ENCODE data around the gene RUFY3. TPM values are rescaled to one million over a fixed set of nuclear protein-coding genes. Genes with fewer than 3 reads are reported as not detected.

The RUFY3 gene
- total and polyA plus RNA-seq, 2 of the 13 experiments (the other 11 are each of a cell fraction or from before 2014, with no cell fraction given) = 17.9 to 25.3 TPM

DNA sequence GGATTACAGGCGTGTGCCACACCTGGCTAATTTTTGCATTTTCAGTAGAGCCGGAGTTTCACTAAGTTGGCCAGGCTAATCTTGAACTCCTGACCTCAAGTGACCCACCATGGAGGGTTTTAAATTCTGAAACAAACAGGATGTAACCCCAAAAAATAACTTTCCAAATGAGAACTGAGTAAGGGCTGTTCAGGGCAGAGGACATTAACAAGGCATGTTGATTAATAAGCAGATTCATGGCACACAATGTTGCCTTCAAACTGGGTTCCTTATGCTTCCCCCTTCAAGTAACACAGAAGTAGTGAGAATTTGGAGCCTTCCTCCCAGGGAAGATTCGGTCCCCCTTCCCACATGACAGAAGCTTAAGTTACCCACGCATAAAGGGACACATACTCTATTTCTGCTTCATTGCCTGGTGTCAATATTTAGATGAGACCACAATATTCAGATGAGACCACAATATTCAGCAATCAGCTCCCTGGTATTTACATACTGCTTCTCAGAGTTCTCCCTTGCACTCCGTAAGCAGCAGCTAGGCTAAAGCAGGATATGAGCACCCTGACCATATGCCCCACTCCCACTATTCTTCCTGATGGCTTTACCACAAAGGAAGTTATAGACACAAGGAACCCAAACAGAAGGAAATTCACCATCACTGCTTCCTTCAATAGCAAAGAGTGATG, 96.5 kb downstream of the RUFY3 start:
- in situ Hi-C loops (cut with HindIII; ENCODE audit: extremely low pct_ligation_motif_present, low pct_unique_long_range_greater_than_20kb) = no loop called here
- POLR2A ChIA-PET = interaction anchor here (0.6 kb wide), 1 partner anchor 36 kb away, joined by 3 read pairs; no protein-coding TSS in a partner anchor

GRCh38 chr4:70818921-70819320, 97.2 kb downstream of the RUFY3 start:
- no peak overlapping the region for H3K4me2 ChIP-seq (ENCODE audit: low read depth, low read length)
- no peak overlapping the region for H2AFZ ChIP-seq (ENCODE audit: low read length)
- no peaks in the 10 kb centered on the region for H3K4me1 ChIP-seq (ENCODE audit: insufficient read depth, low read length)
- no peak for ATAC-seq
- TF ChIP-seq, protein P1, sequence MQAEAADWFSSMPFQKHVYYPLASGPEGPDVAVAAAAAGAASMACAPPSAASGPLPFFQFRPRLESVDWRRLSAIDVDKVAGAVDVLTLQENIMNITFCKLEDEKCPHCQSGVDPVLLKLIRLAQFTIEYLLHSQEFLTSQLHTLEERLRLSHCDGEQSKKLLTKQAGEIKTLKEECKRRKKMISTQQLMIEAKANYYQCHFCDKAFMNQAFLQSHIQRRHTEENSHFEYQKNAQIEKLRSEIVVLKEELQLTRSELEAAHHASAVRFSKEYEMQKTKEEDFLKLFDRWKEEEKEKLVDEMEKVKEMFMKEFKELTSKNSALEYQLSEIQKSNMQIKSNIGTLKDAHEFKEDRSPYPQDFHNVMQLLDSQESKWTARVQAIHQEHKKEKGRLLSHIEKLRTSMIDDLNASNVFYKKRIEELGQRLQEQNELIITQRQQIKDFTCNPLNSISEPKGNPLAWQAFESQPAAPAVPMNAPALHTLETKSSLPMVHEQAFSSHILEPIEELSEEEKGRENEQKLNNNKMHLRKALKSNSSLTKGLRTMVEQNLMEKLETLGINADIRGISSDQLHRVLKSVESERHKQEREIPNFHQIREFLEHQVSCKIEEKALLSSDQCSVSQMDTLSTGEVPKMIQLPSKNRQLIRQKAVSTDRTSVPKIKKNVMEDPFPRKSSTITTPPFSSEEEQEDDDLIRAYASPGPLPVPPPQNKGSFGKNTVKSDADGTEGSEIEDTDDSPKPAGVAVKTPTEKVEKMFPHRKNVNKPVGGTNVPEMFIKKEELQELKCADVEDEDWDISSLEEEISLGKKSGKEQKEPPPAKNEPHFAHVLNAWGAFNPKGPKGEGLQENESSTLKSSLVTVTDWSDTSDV (CRISPR knock-in tag; IDR thresholded peaks at IDR 0.05) = no peak
- TF ChIP-seq MAFK (conservative IDR thresholded peaks at IDR 0.05 in 1 of 2, IDR thresholded peaks at IDR 0.05 in 1 of 2; ENCODE audit: low read length in 2 of 2) = peak in 1 of 2 experiments; percentile 30; a peak in 1 of 4 replicates
- no peaks in the 10 kb centered on the region for H3K9me3 ChIP-seq (ENCODE audit: low read length)
- in situ Hi-C loops (cut with HindIII; ENCODE audit: extremely low pct_ligation_motif_present, low pct_unique_long_range_greater_than_20kb) = no loop called here
- no peak for FAIRE-seq
- no peaks in the 10 kb centered on the region for H3K79me2 ChIP-seq (ENCODE audit: insufficient read depth, low read length)
- no TSS peak for BruUV-seq (replicated peaks)
- intact Hi-C loops (cut with micrococcal nuclease; ENCODE audit: unreplicated experiment) = no loop called here
- H3K4me3 ChIP-seq (replicated peaks in 1 of 3; ENCODE audit: insufficient read depth in 1 of 3, low read depth in 2 of 3, low read length in 3 of 3) = no peak overlapping the region
- DNase-seq (ENCODE audit: low spot score) = no peak
- ChIA-PET POLR2A (no interaction called here), CTCF (ENCODE audit: low intra/inter-chr PET ratio, low total read pairs) (no interaction called here)
- H3K27me3 ChIP-seq (ENCODE audit: control insufficient read depth in 1 of 2, insufficient read depth in 2 of 2, low read length in 2 of 2) = no peaks in the 10 kb centered on the region
- no peak overlapping the region for H3K27ac ChIP-seq (ENCODE audit: extremely low read length, insufficient read depth, low read length)
- H3K36me3 ChIP-seq (replicated peaks in 1 of 2; ENCODE audit: control insufficient read depth in 1 of 2, insufficient read depth in 2 of 2, low read length in 2 of 2) = peaks cover 0 to 26% of the 10 kb centered on the region in 2 experiments; a peak in 4 of 5 replicates
- no peak overlapping the region for H3K9ac ChIP-seq (ENCODE audit: insufficient read depth, low read depth, low read length)
- no peaks in the 10 kb centered on the region for H4K20me1 ChIP-seq (ENCODE audit: insufficient read depth, low read length)
- WGBS (ENCODE audit: low lambda C conversion rate) = 99% methylated on average over 3 of the region's 3 CpGs

More for the DNA sequence above, 96.5 kb downstream of the RUFY3 start:
- H3K4me2 ChIP-seq (ENCODE audit: low read depth, low read length) = no peak overlapping the region
- H3K4me1 ChIP-seq (ENCODE audit: insufficient read depth, low read length) = no peaks in the 10 kb centered on the region
- H3K4me3 ChIP-seq (replicated peaks in 1 of 3; ENCODE audit: insufficient read depth in 1 of 3, low read depth in 2 of 3, low read length in 3 of 3) = no peak overlapping the region
- 96% methylated on average over 5 of the region's 5 CpGs for WGBS (ENCODE audit: low lambda C conversion rate)
- BruUV-seq (replicated peaks) = no TSS peak
- intact Hi-C loops (cut with micrococcal nuclease; ENCODE audit: unreplicated experiment) = no loop called here
- no peak overlapping the region for H2AFZ ChIP-seq (ENCODE audit: low read length)
- H3K9ac ChIP-seq (ENCODE audit: insufficient read depth, low read depth, low read length) = no peak overlapping the region
- FAIRE-seq (no peak), DNase-seq (ENCODE audit: low spot score) (no peak), ATAC-seq (no peak)
- CTCF ChIA-PET (ENCODE audit: low intra/inter-chr PET ratio, low total read pairs) = no interaction called here
- H3K27ac ChIP-seq (ENCODE audit: extremely low read length, insufficient read depth, low read length) = no peak overlapping the region
- peaks cover 0 to 22% of the 10 kb centered on the region in 2 experiments; a peak in 3 of 5 replicates for H3K36me3 ChIP-seq (replicated peaks in 1 of 2; ENCODE audit: control insufficient read depth in 1 of 2, insufficient read depth in 2 of 2, low read length in 2 of 2)
- 0 out of 2 replicates have a peak, but pooled peaks have one; percentile 26 for TF ChIP-seq MBD4 (IDR thresholded peaks at IDR 0.05; ENCODE audit: borderline replicate concordance, low read length)
- TF ChIP-seq, protein P2, sequence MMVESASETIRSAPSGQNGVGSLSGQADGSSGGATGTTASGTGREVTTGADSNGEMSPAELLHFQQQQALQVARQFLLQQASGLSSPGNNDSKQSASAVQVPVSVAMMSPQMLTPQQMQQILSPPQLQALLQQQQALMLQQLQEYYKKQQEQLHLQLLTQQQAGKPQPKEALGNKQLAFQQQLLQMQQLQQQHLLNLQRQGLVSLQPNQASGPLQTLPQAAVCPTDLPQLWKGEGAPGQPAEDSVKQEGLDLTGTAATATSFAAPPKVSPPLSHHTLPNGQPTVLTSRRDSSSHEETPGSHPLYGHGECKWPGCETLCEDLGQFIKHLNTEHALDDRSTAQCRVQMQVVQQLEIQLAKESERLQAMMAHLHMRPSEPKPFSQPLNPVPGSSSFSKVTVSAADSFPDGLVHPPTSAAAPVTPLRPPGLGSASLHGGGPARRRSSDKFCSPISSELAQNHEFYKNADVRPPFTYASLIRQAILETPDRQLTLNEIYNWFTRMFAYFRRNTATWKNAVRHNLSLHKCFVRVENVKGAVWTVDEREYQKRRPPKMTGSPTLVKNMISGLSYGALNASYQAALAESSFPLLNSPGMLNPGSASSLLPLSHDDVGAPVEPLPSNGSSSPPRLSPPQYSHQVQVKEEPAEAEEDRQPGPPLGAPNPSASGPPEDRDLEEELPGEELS (CRISPR knock-in tag; IDR thresholded peaks at IDR 0.05) = no peak
- H3K79me2 ChIP-seq (ENCODE audit: insufficient read depth, low read length) = no peaks in the 10 kb centered on the region
- no peaks in the 10 kb centered on the region for H3K27me3 ChIP-seq (ENCODE audit: control insufficient read depth in 1 of 2, insufficient read depth in 2 of 2, low read length in 2 of 2)
- no peaks in the 10 kb centered on the region for H3K9me3 ChIP-seq (ENCODE audit: low read length)
- no peaks in the 10 kb centered on the region for H4K20me1 ChIP-seq (ENCODE audit: insufficient read depth, low read length)
